OCI-LY1 (cell line): ENCODE results near the gene ACMSD.

ENCODE experiments used
- CTCF ChIP-seq: fragments of 200-600 bp; sonication (generic), shearing (Covaris generic); IDR thresholded peaks from 2 replicates; pipeline ENCODE4 v1.5.1; 2017; ENCODE audit warnings: mild to moderate bottlenecking, antibody characterized with exemption, low read length, moderate library complexity, mixed read lengths
- EZH2 ChIP-seq: fragments of 200-600 bp; sonication (generic), shearing (Covaris generic); IDR thresholded peaks from 2 replicates; pipeline ENCODE4 v1.8.0; 2017; ENCODE audit warnings: borderline replicate concordance, mixed run types, mild to moderate bottlenecking, antibody characterized with exemption, low read length, moderate library complexity, mixed read lengths

GRCh38 chr2:134932864-134933526, 94.6 kb downstream of the ACMSD start:
- no peak for TF ChIP-seq CTCF
- TF ChIP-seq EZH2 = no peak
